Muscle layer of duodenum (tissue), 2 donors: ENCODE data around the gene PPP6R2.

ENCODE experiments used
- H3K27ac ChIP-seq: one replicate; pipeline ENCODE4 v1.7.0; 2013; ENCODE audit warnings: mild to moderate bottlenecking, low read length
- H3K27me3 ChIP-seq: one replicate; pipeline ENCODE4 v1.7.0; 2013; ENCODE audit warnings: low read depth, mild to moderate bottlenecking, control low read depth, low read length
- H3K36me3 ChIP-seq, 2 donors: one replicate each; pipeline ENCODE4 v1.7.0; 2013; ENCODE audit warnings: low read length in 2 of 2, control low read depth in 1 of 2, mild to moderate bottlenecking in 1 of 2; ENCODE audit not compliant: insufficient read depth in 2 of 2, control insufficient read depth in 1 of 2
- H3K4me1 ChIP-seq, 2 donors: one replicate each; pipeline ENCODE4 v1.7.0; 2013; ENCODE audit warnings: low read length in 2 of 2, mild to moderate bottlenecking in 2 of 2, control low read depth in 1 of 2, moderate library complexity in 1 of 2; ENCODE audit not compliant: insufficient read depth in 2 of 2, control insufficient read depth in 1 of 2
- H3K4me3 ChIP-seq, 2 donors: one replicate each; pipeline ENCODE4 v1.7.0; 2013; ENCODE audit warnings: low read length in 2 of 2, low read depth in 1 of 2, mild to moderate bottlenecking in 1 of 2
- H3K9me3 ChIP-seq, 2 donors: one replicate each; pipeline ENCODE4 v1.7.0; 2013; ENCODE audit warnings: low read length in 2 of 2, control low read depth in 1 of 2, mild to moderate bottlenecking in 1 of 2; ENCODE audit not compliant: control insufficient read depth in 1 of 2
- donor health status: healthy.

Gene PPP6R2

DNA sequence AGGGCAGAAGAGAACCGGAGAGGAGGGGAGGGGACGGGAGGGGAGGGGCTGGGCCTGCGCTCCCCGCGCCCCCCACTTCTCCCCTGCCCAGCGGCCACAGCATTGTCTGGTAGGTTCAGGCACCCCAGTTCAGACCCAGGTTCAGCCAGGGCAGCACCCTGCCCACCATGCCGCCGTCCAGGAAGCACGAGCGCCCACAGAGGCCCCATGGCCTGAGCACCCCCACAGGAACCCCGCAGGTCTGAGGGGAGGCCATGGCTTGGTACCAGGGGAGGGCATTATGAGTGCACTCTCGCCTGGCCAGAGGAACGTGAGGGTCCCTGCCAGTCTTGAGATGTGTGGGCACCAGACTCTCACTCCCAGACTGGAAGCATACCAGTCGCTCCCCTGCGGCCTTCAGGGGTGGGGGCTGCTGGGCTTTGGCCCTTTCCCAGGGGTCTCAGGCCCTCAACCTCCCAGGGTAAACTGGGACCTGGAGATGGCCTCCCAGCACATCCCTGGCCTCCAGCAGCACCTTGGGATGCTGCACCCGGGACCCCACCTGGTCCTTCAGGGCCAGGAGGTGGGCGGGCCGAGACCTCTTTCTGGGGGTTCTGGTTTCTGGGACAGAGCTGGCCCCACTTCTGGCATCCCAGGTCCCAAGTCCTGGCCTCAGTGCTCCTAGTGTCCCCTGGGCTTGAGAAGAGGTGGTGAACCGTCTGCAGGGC, 35.1 kb upstream of the PPP6R2 start:
- Histone ChIP-seq H3K27ac (peak overlapping the region; percentile 16), H3K4me1 (peaks cover 24 to 46% of the 10 kb centered on the region in 2 donors), H3K9me3 (no peaks in the 10 kb centered on the region), H3K36me3 (no peaks in the 10 kb centered on the region), H3K27me3 (no peaks in the 10 kb centered on the region), H3K4me3 (peak overlapping the region in 1 of 2 donors; percentile 7)

DNA sequence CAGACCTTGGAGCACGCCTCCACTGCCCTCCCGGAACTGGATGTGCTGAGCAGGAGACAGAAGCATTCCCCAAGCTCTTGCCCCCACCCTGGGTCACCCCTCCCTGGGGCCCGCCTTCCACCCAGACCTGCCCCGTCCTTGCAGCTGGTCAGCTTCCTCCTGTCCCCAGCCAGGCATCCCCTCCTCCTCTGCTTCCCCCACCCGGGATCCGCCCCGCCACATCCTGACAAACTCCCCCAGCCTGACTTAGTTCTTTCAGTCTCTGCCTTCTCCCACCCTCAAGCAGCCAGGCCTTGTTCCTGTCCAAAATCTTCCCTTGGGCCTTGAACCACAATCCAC, 34.6 kb upstream of the PPP6R2 start:
- no peak overlapping the region for H3K4me3 ChIP-seq
- H3K4me1 ChIP-seq = peaks cover 22 to 41% of the 10 kb centered on the region in 2 donors
- no peaks in the 10 kb centered on the region for H3K27me3 ChIP-seq
- H3K27ac ChIP-seq = peak overlapping the region; percentile 71
- no peaks in the 10 kb centered on the region for H3K9me3 ChIP-seq
- H3K36me3 ChIP-seq = no peaks in the 10 kb centered on the region

DNA sequence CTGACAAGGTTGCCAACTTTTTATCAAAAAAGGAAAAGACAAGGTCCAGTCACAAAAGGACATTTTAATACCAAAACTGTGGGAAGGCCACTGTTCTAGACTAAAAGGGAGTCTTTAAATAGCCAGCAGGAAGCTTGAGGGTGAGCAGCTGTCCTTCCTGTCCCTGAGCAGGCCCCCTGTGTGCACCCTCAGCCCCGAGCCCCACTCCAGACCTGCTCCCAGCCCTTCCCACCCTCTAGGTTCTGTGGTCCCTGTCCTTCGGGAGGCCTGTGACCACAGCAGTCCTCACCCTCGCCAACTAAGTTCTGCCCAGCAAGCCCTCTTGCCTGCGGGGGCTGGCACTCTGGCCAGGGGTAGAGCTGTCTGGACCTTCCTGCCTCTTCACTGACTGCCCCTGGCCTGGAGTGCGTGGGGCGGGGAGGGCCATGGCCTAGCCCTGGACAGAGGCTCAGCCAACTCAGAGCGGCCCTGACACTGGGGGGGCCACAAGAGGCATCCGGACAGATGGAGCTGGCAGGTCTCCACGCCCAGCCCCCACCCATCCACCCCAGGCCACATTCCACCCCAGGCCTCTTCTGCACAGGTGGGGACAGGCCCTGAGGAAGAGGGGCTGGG, 34.0 kb upstream of the PPP6R2 start:
- no peaks in the 10 kb centered on the region for H3K36me3 ChIP-seq
- no peak overlapping the region for H3K4me3 ChIP-seq
- peaks cover 16 to 36% of the 10 kb centered on the region in 2 donors for H3K4me1 ChIP-seq

DNA sequence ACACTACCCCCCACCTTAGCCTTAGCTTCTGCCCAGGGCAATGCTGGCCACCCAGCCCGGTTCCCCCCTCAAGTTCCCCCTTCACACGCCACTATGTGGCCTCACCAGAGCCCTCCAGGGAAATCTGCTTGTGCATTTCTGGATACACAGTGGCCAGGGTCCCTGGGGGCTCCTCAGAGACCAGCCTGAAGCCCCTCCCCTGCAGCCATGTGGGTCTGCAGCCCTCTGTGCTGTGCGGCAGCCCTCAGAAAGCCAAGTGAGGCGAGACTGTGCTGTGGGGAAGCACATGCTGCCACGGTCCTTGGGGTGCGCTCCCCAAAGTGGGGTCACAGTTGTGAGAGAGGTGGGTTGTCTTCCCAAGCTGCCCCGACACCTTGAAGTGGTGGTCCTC, 33.5 kb upstream of the PPP6R2 start:
- H3K27me3 ChIP-seq = no peaks in the 10 kb centered on the region
- H3K27ac ChIP-seq = no peak overlapping the region
- H3K4me3 ChIP-seq = no peak overlapping the region
- H3K4me1 ChIP-seq = peaks cover 14 to 31% of the 10 kb centered on the region in 2 donors
- H3K36me3 ChIP-seq = no peaks in the 10 kb centered on the region
- H3K9me3 ChIP-seq = no peaks in the 10 kb centered on the region

More for the DNA sequence above, 34.0 kb upstream of the PPP6R2 start:
- Histone ChIP-seq H3K27me3 (no peaks in the 10 kb centered on the region), H3K9me3 (no peaks in the 10 kb centered on the region), H3K27ac (peak overlapping the region; percentile 71)

DNA sequence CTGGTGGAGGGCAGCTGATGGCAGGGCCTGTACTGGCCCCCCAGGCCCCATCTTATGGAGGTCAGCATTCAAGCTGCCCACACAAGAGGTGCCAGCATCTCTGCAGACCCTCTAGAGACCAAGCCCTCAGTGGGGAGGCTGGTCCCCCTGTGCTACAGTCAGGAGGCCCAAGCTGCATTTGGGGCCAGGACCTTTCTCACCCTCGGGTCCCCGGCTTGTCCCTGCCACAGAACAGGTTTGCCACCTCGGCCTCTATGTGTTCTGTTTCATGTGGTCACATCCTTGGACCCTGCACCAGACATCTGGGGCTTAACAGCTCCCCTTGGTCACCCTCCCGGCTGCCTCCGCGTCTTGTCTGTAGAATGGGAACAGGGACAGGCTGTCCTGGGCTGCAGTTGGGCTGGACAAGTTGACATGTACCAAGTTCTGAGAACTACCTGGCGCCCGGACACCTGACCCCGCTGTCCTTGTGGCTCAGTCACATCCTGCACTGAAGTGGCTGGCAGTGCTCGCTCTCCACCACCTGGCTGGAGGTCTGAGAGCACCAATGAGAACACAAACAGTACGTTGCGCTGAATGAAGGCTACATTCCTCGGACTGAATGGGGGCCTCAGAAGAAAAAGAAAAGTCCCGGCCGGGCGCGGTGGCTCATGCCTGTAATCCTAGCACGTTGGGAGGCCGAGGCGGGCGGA, 33.0 kb upstream of the PPP6R2 start:
- Histone ChIP-seq H3K27ac (no peak overlapping the region), H3K4me3 (no peak overlapping the region), H3K4me1 (peaks cover 10 to 25% of the 10 kb centered on the region in 2 donors)

DNA sequence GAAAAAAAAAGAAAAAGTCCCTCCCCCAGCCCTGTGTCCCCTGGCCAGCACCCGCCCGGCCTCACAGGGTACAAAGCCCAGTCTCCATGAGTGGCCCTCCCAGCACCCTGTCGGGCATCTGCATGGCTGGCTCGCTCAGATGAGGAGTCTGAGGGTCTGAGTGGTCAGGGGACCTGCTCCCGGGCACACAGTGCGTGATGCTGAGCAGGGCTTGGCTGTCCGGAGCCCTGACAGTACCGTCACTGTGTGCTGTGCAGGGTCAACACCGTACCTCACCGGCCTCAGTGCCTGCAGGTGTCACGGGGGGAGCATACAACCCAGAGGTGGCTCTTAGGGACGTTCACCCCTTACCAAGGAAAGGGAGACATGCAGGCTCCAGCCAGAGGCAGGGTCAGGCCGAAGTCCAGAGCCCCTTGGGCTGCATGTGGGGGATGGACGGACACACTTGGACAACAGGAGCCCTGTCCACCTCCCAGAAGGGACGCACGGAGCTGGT, 32.1 kb upstream of the PPP6R2 start:
- Histone ChIP-seq H3K27ac (no peak overlapping the region), H3K9me3 (no peaks in the 10 kb centered on the region), H3K36me3 (no peaks in the 10 kb centered on the region), H3K4me1 (peaks cover 6 to 19% of the 10 kb centered on the region in 2 donors), H3K4me3 (no peak overlapping the region), H3K27me3 (no peaks in the 10 kb centered on the region)

More for the DNA sequence above, 33.0 kb upstream of the PPP6R2 start:
- Histone ChIP-seq H3K36me3 (no peaks in the 10 kb centered on the region), H3K27me3 (no peaks in the 10 kb centered on the region), H3K9me3 (no peaks in the 10 kb centered on the region)

DNA sequence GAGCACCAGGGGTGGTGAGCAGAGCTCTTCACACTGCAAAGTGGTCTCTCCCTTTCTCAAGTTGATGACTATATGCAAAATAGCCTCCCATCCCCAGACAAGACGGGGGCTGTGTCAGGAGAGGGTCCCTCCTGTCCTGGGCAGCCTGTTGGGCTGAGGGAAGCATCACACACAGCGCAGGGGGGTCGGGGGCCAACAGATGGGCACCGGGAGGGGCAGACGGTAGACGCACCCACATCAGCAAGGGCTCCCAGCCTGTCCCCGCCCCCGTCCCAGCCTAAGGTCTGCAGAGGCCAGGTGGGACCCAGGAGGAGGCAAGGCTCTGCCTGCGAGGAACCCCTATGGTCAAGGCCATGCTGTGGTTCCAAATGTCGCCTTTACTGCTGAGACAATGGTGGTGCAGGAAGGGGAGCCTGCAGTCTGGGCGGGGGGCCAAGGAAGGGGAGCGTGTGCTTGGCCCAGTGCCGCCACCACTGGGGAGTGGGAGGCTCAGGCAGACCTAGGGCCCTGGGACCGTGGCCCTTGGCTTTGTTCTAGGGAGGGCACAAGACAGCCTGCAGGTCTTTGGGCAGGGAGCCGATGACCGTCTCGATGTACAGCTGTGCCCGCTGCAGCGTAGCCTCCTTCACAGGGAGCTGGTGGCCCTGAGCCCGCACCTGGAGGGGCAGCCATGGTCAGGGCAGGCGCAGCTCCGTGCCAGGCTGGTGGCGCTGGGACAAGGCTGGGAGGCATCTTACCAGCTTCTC, 31.3 kb upstream of the PPP6R2 start:
- Histone ChIP-seq H3K36me3 (no peaks in the 10 kb centered on the region), H3K4me3 (no peak overlapping the region), H3K27ac (no peak overlapping the region), H3K4me1 (peaks cover 6 to 19% of the 10 kb centered on the region in 2 donors), H3K27me3 (no peaks in the 10 kb centered on the region), H3K9me3 (no peaks in the 10 kb centered on the region)

DNA sequence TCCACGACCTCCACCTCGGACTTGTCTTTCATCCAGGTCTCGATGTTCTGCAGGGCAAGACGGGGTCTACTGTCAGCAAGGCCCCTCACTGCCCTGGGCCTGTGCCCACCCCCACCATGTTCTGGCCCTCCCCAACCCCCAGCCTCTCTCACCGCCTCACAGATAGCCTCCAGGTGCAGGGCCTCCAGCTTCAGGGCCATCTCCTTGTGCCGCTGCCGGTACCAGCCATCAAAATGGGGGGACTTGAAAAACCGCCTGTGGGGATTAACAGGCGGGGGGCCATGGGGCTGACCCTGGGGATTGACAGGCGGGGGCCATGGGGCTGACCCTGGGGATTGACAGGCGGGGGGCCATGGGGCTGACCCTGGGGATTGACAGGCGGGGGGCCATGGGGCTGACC, 30.8 kb upstream of the PPP6R2 start:
- H3K9me3 ChIP-seq = no peaks in the 10 kb centered on the region
- no peaks in the 10 kb centered on the region for H3K27me3 ChIP-seq
- no peak overlapping the region for H3K4me3 ChIP-seq
- no peak overlapping the region for H3K27ac ChIP-seq
- H3K36me3 ChIP-seq = no peaks in the 10 kb centered on the region
- H3K4me1 ChIP-seq = peaks cover 6 to 19% of the 10 kb centered on the region in 2 donors

DNA sequence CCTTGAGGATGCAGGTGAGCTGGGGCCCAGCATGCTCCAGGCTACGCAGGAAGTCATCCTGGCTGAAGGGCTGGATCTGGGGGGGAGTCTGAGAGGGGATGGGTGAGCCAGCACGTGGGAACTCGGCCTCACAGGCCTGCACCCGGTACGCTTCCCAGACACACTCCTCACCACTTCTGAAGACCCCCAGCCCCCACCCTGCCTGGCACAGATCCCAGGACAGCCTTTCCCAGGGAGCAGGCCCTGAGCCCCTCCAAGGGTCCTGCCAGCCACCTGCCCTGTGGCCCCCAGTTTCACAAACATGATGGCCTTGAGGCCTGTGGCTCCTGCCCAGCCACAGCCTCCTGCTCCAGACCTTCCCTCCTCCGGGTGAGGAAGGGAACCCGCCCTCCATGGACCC, 30.1 kb upstream of the PPP6R2 start:
- Histone ChIP-seq H3K9me3 (no peaks in the 10 kb centered on the region), H3K27me3 (no peaks in the 10 kb centered on the region), H3K4me1 (peaks cover 3 to 16% of the 10 kb centered on the region in 2 donors), H3K27ac (no peak overlapping the region), H3K4me3 (no peak overlapping the region), H3K36me3 (no peaks in the 10 kb centered on the region)

DNA sequence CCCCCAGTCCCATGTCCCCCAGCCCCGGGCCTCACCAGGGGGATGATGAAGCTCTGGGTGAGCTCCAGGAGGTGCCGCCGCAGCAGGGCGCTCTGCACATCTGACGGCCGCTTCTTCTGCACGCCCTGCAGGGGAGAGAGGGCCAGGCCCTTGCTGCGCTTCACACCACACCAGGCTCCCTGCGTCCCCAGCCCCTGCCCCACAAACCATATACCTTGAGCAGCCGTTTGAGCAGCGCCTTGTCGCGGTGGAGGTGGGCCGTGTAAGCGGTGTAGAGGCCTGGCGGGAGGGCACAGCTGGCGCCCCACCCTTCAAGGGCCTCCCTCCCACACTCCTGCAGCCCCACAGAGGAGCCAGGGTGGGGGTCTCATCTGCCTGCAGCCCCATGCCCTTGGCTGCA, 29.5 kb upstream of the PPP6R2 start:
- Histone ChIP-seq H3K27ac (no peak overlapping the region), H3K9me3 (no peaks in the 10 kb centered on the region), H3K4me1 (peaks cover 0 to 10% of the 10 kb centered on the region in 2 donors), H3K4me3 (no peak overlapping the region), H3K36me3 (no peaks in the 10 kb centered on the region), H3K27me3 (no peaks in the 10 kb centered on the region)

DNA sequence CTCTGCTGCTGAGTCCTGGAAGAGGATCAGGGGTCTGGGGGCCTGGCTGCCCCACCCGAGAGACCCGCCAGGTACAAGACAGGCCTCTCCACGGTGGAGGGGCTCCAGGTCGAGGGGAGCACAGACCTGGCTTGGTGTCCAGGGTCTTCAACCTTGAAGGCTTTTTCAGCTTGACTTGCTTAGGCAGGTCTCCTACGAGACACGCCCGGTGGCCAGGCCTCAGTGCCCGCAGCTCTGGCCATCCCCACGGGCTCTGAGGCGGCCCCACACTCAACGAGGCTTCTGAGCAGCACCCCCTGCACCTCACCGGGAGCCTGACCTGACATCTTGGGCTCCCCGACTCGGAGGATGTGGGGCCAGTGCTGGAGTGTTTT, 29.1 kb upstream of the PPP6R2 start:
- no peak overlapping the region for H3K4me3 ChIP-seq
- H3K9me3 ChIP-seq = no peaks in the 10 kb centered on the region
- H3K36me3 ChIP-seq = no peaks in the 10 kb centered on the region
- H3K4me1 ChIP-seq = peaks cover 0 to 6% of the 10 kb centered on the region in 2 donors
- no peak overlapping the region for H3K27ac ChIP-seq
- H3K27me3 ChIP-seq = no peaks in the 10 kb centered on the region
